ENCODE measurements around the gene NTNG1. TPM values are rescaled to one million over a fixed set of nuclear protein-coding genes. Genes with fewer than 3 reads are reported as not detected.
"Not testable (repeated sequence)": the region's sequence is repeated elsewhere in the genome, so short reads cannot be mapped to it uniquely, and the experiment has no call there.

NTNG1 gene
- total RNA-seq, 2 experiments from 2014 or later: 1.6 to 1.9 TPM

- no peaks in the 10 kb centered on the region for H3K9me3 Mint-ChIP-seq
- H3K36me3 Mint-ChIP-seq: no peaks in the 10 kb centered on the region
- H3K4me3 Mint-ChIP-seq: no peak overlapping the region
- H3K4me1 Mint-ChIP-seq: no peaks in the 10 kb centered on the region
- no peak overlapping the region for H3K27ac Mint-ChIP-seq
- no peak for DNase-seq
- H3K27me3 Mint-ChIP-seq: no peaks in the 10 kb centered on the region
Observed at GRCh38 chr1:107202007-107202406, 61.2 kb downstream of the NTNG1 start.

DNA sequence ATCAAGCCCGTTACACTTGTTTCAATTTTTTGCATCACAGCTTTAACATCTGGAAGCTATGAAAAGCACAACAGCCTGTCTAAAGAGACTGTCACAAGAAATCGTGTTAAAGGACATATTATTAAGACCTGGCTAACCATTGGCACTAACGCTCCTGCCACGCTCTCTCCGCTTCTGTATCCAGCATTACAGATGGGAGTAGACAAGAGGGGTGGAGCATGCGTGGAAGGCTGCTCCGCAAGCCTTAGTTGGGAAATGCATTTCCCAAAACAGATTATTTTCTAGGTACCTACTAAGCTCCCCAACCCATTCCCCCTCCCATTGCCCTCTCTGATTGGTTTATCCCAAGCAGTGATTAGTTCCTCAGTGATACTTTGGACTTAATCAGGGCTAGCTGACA is 72.4 kb downstream of the NTNG1 start:
- H3K36me3 Mint-ChIP-seq: no peaks in the 10 kb centered on the region
- no peak overlapping the region for H3K4me3 Mint-ChIP-seq
- DNase-seq: no peak
- no peaks in the 10 kb centered on the region for H3K4me1 Mint-ChIP-seq
- peaks cover 4% of the 10 kb centered on the region for H3K9me3 Mint-ChIP-seq
- no peak overlapping the region for H3K27ac Mint-ChIP-seq
- no peaks in the 10 kb centered on the region for H3K27me3 Mint-ChIP-seq

- Mint-ChIP-seq H3K27ac (no peak overlapping the region), H3K9me3 (peaks cover 7% of the 10 kb centered on the region), H3K4me3 (no peak overlapping the region), H3K4me1 (no peaks in the 10 kb centered on the region), H3K27me3 (no peaks in the 10 kb centered on the region), H3K36me3 (no peaks in the 10 kb centered on the region)
- DNase-seq: no peak
Observed at GRCh38 chr1:107220036-107220435, 79.2 kb downstream of the NTNG1 start.

GRCh38 chr1:107225706-107226105 is 84.9 kb downstream of the NTNG1 start:
- Mint-ChIP-seq H3K27ac (no peak overlapping the region), H3K9me3 (no peaks in the 10 kb centered on the region), H3K27me3 (no peaks in the 10 kb centered on the region), H3K36me3 (no peaks in the 10 kb centered on the region), H3K4me1 (no peaks in the 10 kb centered on the region), H3K4me3 (no peak overlapping the region)
- no peak for DNase-seq

DNA sequence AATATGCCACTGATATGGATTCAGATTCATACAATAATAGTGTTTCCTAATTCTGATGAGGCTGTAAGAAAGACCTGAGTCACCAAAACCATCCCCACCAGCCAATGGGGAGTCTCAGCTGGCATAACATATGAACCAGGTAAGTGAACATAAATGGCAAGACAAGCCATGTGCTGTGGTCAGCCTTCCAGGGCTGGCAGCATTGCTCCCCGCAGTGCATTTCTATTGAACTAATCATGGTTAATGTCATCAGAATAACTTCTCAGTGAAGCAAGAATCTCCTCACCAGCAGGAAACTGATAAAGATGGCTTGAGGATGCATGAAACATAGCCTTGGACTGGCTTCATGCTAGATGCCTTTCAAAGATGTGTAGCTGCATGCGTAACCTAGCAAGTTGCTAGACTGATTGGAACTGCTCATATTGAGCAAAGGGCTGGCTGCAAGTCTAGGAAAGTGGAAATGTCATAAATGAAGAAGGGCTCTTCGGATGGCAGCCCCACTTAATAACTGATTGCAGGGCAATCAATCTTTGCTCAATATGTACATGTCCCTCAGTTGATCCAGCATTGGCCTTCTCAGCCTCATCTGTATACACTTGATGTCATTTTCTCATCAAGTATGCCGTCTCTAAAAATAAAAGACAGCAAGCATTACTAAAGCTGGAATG is 88.0 kb downstream of the NTNG1 start:
- Mint-ChIP-seq H3K27ac (no peak overlapping the region), H3K4me1 (no peaks in the 10 kb centered on the region), H3K9me3 (no peaks in the 10 kb centered on the region), H3K27me3 (peaks cover 3% of the 10 kb centered on the region), H3K4me3 (no peak overlapping the region), H3K36me3 (no peaks in the 10 kb centered on the region)
- no peak for DNase-seq

GRCh38 chr1:107229711-107230110 is 88.9 kb downstream of the NTNG1 start:
- Mint-ChIP-seq H3K4me1 (no peaks in the 10 kb centered on the region), H3K27me3 (peaks cover 3% of the 10 kb centered on the region), H3K36me3 (no peaks in the 10 kb centered on the region), H3K4me3 (no peak overlapping the region), H3K27ac (no peak overlapping the region), H3K9me3 (no peaks in the 10 kb centered on the region)
- no peak for DNase-seq

GRCh38 chr1:107230121-107230520 is 89.3 kb downstream of the NTNG1 start:
- Mint-ChIP-seq H3K36me3 (no peaks in the 10 kb centered on the region), H3K27ac (no peak overlapping the region), H3K4me1 (no peaks in the 10 kb centered on the region), H3K4me3 (no peak overlapping the region), H3K9me3 (no peaks in the 10 kb centered on the region), H3K27me3 (peaks cover 3% of the 10 kb centered on the region)
- DNase-seq: no peak

- Mint-ChIP-seq H3K4me1 (no peaks in the 10 kb centered on the region), H3K4me3 (no peak overlapping the region), H3K9me3 (peaks cover 5% of the 10 kb centered on the region), H3K36me3 (no peaks in the 10 kb centered on the region), H3K27me3 (peaks cover 3% of the 10 kb centered on the region), H3K27ac (no peak overlapping the region)
- no peak for DNase-seq
Observed at GRCh38 chr1:107231291-107231690, 90.5 kb downstream of the NTNG1 start.

DNA sequence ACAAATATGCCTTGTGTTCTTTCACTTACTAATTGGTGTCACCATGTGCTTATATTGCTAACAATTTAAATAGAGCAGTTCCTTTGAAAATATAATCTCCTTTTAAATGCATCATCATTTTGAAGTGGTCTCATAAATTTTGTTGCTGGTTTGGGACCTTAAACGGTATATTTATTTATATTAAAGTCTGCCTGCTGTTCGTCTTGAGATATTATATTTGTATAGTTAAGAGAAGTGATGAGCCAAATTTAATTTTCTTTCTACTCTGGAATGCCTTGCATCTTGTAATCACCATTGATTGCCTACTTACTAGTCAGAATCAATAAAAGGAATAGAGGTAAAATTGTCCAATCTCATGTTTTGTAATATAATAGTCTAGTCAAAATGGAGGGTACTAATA is 91.6 kb downstream of the NTNG1 start:
- no peak for DNase-seq
- Mint-ChIP-seq H3K36me3 (no peaks in the 10 kb centered on the region), H3K27me3 (peaks cover 3% of the 10 kb centered on the region), H3K9me3 (peaks cover 12% of the 10 kb centered on the region), H3K27ac (no peak overlapping the region), H3K4me3 (no peak overlapping the region), H3K4me1 (no peaks in the 10 kb centered on the region)

GRCh38 chr1:107236760-107237159 is 95.9 kb downstream of the NTNG1 start:
- H3K4me1 Mint-ChIP-seq, H3K27ac Mint-ChIP-seq, H3K27me3 Mint-ChIP-seq, H3K36me3 Mint-ChIP-seq, H3K4me3 Mint-ChIP-seq, DNase-seq: not testable (repeated sequence)
- H3K9me3 Mint-ChIP-seq: peaks cover 15% of the 10 kb centered on the region

DNA sequence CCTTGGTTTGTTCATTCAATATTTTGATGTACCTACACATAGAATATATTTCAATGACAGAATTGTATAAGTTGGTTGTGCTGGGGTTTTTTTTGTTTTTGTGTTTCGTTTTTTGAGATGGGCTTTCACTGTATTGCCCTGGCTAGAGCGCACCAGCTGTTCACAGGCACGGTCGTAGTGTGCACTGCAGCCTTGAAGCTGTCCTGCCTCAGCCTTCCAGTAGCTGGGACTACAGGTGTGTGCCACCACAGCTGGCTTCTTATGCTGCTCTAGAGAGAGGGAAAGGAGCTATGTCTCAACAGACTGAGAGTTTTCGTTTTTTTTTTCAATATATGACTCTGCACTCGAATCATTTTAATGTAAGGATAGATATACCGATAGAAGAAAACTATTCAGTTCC is 102.6 kb downstream of the NTNG1 start:
- no peak overlapping the region for H3K27ac Mint-ChIP-seq
- no peak overlapping the region for H3K4me3 Mint-ChIP-seq
- no peak for DNase-seq
- H3K9me3 Mint-ChIP-seq: peaks cover 1% of the 10 kb centered on the region
- H3K4me1 Mint-ChIP-seq: no peaks in the 10 kb centered on the region
- peaks cover 9% of the 10 kb centered on the region for H3K27me3 Mint-ChIP-seq
- H3K36me3 Mint-ChIP-seq: no peaks in the 10 kb centered on the region

DNA sequence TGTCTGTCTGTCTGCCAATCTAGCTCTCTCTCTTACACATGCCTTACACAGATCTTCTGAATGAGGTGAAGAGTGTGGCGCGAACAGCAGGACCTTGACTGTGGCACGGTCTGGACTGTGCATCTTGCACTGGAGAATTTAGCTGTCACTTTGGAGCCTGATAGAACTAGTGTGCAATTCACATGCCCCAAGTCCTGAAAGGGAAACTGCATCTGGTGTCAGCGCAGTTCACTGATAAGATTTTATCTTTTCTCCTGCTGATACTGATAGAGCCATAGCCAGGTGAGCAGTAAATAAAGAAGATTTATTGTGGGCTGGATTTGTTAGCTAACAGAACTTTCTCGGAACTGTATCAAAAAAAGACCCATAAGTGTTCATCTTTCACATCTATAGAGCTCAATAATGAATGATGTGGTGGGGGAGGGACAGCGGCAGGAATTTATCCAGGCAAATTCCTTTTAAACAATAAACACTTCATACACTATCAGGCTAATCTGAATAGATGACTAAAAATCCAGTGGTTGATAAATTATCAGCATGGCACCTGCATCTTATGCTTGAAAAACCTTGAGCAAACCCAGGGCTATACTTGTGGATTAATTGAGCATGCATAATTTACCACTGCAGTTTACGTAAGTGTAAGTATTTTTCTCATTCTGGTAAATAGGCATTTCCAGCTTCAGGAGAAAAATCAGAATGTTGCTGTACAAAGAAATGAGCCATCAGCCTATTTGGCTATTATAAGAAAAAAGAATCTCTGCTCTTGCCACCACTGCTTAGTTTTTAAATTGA is 104.1 kb downstream of the NTNG1 start:
- H3K9me3 Mint-ChIP-seq: no peaks in the 10 kb centered on the region
- no peaks in the 10 kb centered on the region for H3K36me3 Mint-ChIP-seq
- peaks cover 1% of the 10 kb centered on the region for H3K4me1 Mint-ChIP-seq
- H3K27me3 Mint-ChIP-seq: peaks cover 9% of the 10 kb centered on the region
- no peak for DNase-seq
- H3K4me3 Mint-ChIP-seq: no peak overlapping the region
- no peak overlapping the region for H3K27ac Mint-ChIP-seq

GRCh38 chr1:107246775-107247345 is 106.0 kb downstream of the NTNG1 start:
- Mint-ChIP-seq H3K4me3 (no peak overlapping the region), H3K4me1 (peaks cover 5% of the 10 kb centered on the region), H3K36me3 (no peaks in the 10 kb centered on the region), H3K9me3 (no peaks in the 10 kb centered on the region), H3K27me3 (peaks cover 9% of the 10 kb centered on the region), H3K27ac (no peak overlapping the region)
- no peak for DNase-seq

DNA sequence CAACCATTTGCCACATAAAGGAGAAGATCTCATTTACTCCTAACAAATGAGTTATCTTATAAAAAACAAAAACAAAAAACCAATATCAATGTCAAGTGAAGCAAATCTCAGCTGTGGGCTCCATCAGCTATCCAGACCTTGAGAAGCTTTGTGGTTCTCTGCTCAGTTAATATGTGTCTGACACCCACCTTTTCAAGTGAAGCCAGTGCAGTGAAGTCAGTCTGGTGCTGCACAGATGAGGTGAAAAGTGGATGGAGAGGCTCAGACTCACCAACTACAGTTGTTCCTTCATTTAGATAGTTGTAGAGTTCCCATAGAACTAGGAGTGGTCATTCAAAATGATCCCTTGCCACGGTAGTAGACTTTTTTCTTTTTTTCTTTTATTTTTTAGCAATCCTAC is 106.8 kb downstream of the NTNG1 start:
- H3K9me3 Mint-ChIP-seq: no peaks in the 10 kb centered on the region
- no peak overlapping the region for H3K27ac Mint-ChIP-seq
- H3K4me1 Mint-ChIP-seq: peaks cover 5% of the 10 kb centered on the region
- H3K27me3 Mint-ChIP-seq: peaks cover 9% of the 10 kb centered on the region
- no peaks in the 10 kb centered on the region for H3K36me3 Mint-ChIP-seq
- no peak overlapping the region for H3K4me3 Mint-ChIP-seq
- DNase-seq: no peak

DNA sequence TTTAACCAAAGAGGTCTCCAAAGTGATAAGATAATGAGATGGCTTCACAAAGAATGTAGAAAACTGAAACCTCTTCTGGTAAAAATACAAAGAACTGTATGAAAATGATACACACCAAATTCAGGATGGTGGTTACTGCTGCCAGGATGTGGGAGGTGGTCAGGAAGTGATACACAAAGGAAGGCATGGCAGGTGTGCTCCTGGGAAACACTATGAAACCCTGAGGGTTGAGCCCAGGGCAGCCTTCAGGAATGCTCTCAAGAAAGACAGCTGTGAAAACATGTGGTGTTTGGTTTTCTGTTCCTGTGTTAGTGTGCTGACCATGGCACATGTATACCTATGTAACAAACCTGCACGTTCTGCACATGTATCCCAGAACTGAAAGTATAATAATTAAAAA is 109.3 kb downstream of the NTNG1 start:
- DNase-seq: no peak
- Mint-ChIP-seq H3K9me3 (no peaks in the 10 kb centered on the region), H3K36me3 (no peaks in the 10 kb centered on the region), H3K4me3 (no peak overlapping the region), H3K27me3 (no peaks in the 10 kb centered on the region), H3K27ac (no peak overlapping the region), H3K4me1 (peaks cover 5% of the 10 kb centered on the region)

GRCh38 chr1:107251083-107251482 is 110.2 kb downstream of the NTNG1 start:
- DNase-seq: no peak
- Mint-ChIP-seq H3K27me3 (no peaks in the 10 kb centered on the region), H3K4me3 (no peak overlapping the region), H3K36me3 (no peaks in the 10 kb centered on the region), H3K4me1 (peaks cover 5% of the 10 kb centered on the region), H3K27ac (no peak overlapping the region), H3K9me3 (no peaks in the 10 kb centered on the region)

All from activated naive CD8-positive, alpha-beta T cell treated with anti-CD3 and anti-CD28 coated beads for 36 hours (primary cell).